Calu3 (cell line): ENCODE results near the gene FBXL19. TPM values are rescaled to one million over a fixed set of nuclear protein-coding genes. Genes with fewer than 3 reads are reported as not detected.

Experiments
- BruUV-seq: library from RNA; stranded (reverse); fragments of 400-500 nt; replicated peaks from 2 replicates; lab custom pipeline; 2021; lab: Mats Ljungman, UMichigan
- CTCF ChIA-PET: fragments of 300-600 bp; sonication (Branson Sonifier 250); formaldehyde crosslinking; loops from one replicate; lab custom pipeline; 2022; ENCODE audit warnings: antibody characterized with exemption; lab: Charles Lee
- DNase-seq: peaks from one replicate; pipeline ENCODE4 v3.0.0; 2022
- H3K27ac Mint-ChIP-seq: one replicate; pipeline ENCODE4 v1.8.0; 2022; ENCODE audit warnings: mixed read lengths; ENCODE audit not compliant: unreplicated experiment
- H3K27me3 Mint-ChIP-seq: one replicate; pipeline ENCODE4 v1.8.0; 2022; ENCODE audit warnings: mixed read lengths; ENCODE audit not compliant: unreplicated experiment
- H3K36me3 Mint-ChIP-seq: one replicate; pipeline ENCODE4 v1.8.0; 2022; ENCODE audit warnings: mild to moderate bottlenecking, moderate library complexity, mixed read lengths; ENCODE audit not compliant: insufficient read depth, unreplicated experiment
- H3K4me1 Mint-ChIP-seq: one replicate; pipeline ENCODE4 v1.8.0; 2022; ENCODE audit warnings: mild to moderate bottlenecking, low read depth, mixed read lengths; ENCODE audit not compliant: unreplicated experiment
- H3K4me3 Mint-ChIP-seq: one replicate; pipeline ENCODE4 v1.8.0; 2022; ENCODE audit warnings: mild to moderate bottlenecking, low read depth, moderate library complexity, mixed read lengths; ENCODE audit not compliant: unreplicated experiment
- H3K9me3 Mint-ChIP-seq: one replicate; pipeline ENCODE4 v1.8.0; 2022; ENCODE audit warnings: low read depth, mixed read lengths; ENCODE audit not compliant: unreplicated experiment
- CTCF ChIP-seq: fragments of 200-600 bp; IDR thresholded peaks from one replicate; pipeline ENCODE4 v1.8.0; 2022; ENCODE audit warnings: antibody characterized with exemption; ENCODE audit not compliant: unreplicated experiment
- intact Hi-C: fragments of 100-400 bp; cut with micrococcal nuclease; formaldehyde crosslinking; loops from one replicate; pipeline ENCODE4 v1.10.0; 2022; ENCODE audit not compliant: unreplicated experiment
- total RNA-seq: library from RNA; stranded (reverse); gene quantifications from 2 replicates; pipeline ENCODE4 v1.2.3, GENCODE V29; 2022

FBXL19 gene
- total RNA-seq, 1 experiment from 2014 or later, result 43.2 TPM

DNA sequence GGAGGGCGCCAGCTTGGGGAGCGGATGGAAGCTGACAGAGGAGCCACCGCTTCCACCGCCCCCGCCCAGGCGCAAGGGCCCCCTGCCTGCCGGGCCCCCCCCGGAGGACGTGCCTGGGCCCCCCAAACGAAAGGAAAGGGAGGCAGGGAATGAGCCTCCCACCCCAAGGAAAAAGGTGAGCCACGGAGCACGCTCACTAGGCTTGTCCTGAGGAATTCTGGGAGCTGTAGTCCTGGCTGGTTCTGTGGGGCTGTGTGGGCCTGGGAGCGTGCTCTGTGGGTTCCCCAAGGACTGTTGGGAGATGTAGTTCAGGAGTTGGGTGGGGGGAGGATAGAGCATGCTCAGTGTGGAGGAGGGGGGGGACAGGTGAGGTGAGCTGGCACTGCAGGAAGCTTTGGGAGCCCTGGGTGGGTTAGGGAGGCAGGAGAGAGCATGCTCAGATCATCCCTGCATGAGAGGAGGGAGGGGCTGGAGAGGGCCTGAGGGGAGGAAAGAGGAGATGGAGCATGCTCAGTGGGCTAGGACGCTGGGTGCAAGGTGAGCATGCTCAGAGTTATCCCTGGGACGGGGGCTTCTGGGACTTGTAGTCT, 4.5 kb downstream of the FBXL19 start:
- DNase-seq, result peak; percentile 41
- intact Hi-C loops, result no loop called here
- Mint-ChIP-seq H3K27ac (no peak overlapping the region), H3K4me3 (no peak overlapping the region), H3K4me1 (peaks cover 17% of the 10 kb centered on the region), H3K36me3 (peaks cover 39% of the 10 kb centered on the region), H3K9me3 (no peaks in the 10 kb centered on the region), H3K27me3 (no peaks in the 10 kb centered on the region)
- no peak for TF ChIP-seq CTCF
- no TSS peak for BruUV-seq
- CTCF ChIA-PET, result interaction anchor here (0.8 kb wide), 1 partner anchor 15 kb away, joined by 3 read pairs; no protein-coding TSS in a partner anchor

DNA sequence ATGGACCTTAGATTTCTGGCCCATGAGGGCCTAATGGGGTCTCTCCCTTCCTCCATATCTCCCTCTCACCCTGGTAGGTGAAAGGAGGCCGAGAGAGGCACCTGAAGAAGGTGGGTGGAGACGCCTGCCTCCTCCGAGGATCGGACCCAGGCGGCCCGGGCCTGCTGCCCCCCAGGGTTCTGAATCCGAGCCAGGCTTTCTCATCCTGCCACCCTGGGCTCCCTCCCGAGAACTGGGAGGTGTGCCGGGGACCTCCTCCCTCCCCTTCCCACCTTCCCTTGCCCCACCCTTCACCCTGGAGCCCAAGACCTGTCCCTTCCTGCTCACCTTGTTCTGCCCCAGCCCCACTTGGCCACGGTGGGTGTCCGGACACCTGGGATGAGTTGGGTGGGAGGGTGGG, 5.0 kb downstream of the FBXL19 start:
- no TSS peak for BruUV-seq
- CTCF ChIA-PET, result interaction anchor here (0.5 kb wide), 1 partner anchor 122 kb away, joined by 3 read pairs; no protein-coding TSS in a partner anchor
- Mint-ChIP-seq H3K27ac (no peak overlapping the region), H3K4me1 (peaks cover 17% of the 10 kb centered on the region), H3K9me3 (no peaks in the 10 kb centered on the region), H3K4me3 (no peak overlapping the region), H3K36me3 (peaks cover 35% of the 10 kb centered on the region), H3K27me3 (no peaks in the 10 kb centered on the region)
- intact Hi-C loops, result no loop called here
- DNase-seq, result no peak
- no peak for TF ChIP-seq CTCF

DNA sequence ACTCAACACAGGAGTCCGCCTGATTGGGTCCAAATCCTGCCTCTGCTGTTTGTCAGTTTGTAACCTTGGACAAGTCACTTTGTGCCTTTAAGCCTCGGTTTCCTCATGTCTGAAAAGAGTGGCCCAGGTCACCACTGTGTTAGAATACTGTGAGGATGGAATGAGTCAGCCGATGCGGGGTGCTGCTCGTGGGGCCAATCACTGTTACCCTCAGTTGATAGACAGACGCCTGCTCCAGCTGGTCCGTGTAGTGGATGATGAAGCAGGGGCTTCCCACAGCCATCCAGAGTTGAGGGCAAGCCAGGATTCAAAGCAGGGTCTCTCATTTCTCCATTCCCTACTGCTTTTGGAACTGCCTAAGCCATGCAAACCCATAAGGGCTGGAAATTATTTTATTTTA, 5.8 kb downstream of the FBXL19 start:
- CTCF ChIA-PET, result no interaction called here
- Mint-ChIP-seq H3K27ac (no peak overlapping the region), H3K36me3 (peaks cover 33% of the 10 kb centered on the region), H3K27me3 (no peaks in the 10 kb centered on the region), H3K4me3 (no peak overlapping the region), H3K9me3 (no peaks in the 10 kb centered on the region), H3K4me1 (peaks cover 17% of the 10 kb centered on the region)
- intact Hi-C loops, result no loop called here
- no peak for TF ChIP-seq CTCF
- BruUV-seq, result no TSS peak
- DNase-seq, result no peak

DNA sequence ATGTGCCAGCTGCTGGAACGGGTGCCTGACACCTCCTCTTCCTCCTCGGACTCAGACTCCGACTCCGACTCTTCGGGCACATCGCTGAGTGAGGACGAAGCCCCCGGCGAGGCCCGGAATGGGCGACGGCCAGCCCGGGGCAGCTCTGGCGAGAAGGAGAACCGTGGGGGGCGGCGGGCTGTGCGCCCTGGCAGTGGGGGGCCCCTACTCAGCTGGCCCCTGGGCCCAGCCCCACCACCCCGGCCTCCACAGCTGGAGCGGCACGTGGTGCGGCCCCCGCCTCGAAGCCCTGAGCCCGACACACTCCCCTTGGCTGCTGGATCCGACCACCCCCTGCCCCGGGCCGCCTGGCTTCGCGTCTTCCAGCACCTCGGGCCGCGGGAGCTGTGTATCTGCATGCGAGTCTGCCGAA, 6.8 kb downstream of the FBXL19 start:
- no TSS peak for BruUV-seq
- Mint-ChIP-seq H3K4me1 (peaks cover 11% of the 10 kb centered on the region), H3K27ac (no peak overlapping the region), H3K36me3 (peaks cover 30% of the 10 kb centered on the region), H3K4me3 (no peak overlapping the region), H3K27me3 (no peaks in the 10 kb centered on the region), H3K9me3 (no peaks in the 10 kb centered on the region)
- DNase-seq, result no peak
- TF ChIP-seq CTCF, result no peak
- CTCF ChIA-PET, result no interaction called here
- intact Hi-C loops, result no loop called here
